Activated CD4-positive, alpha-beta T cell treated with anti-CD3 and anti-CD28 coated beads, Interleukin-2, amount 50 U/mL, for 24 hours (primary cell): ENCODE results near the gene CCDC170.
"Not testable (repeated sequence)": the region's sequence is repeated elsewhere in the genome, so short reads cannot be mapped to it uniquely, and the experiment has no call there.

Source experiments
- DNase-seq, 2 donors: peaks; one replicate each; pipeline ENCODE4 v3.0.0-alpha.2; 2020; ENCODE audit warnings: low read depth in 1 of 2, low spot score in 1 of 2

CCDC170 gene

GRCh38 chr6:151544453-151544852 lies 50.6 kb downstream of the CCDC170 start:
- DNase-seq, result no peak

GRCh38 chr6:151544884-151545283 lies 51.1 kb downstream of the CCDC170 start:
- not testable (repeated sequence) for DNase-seq

- no peak for DNase-seq
Observed at GRCh38 chr6:151546941-151547659, 53.3 kb downstream of the CCDC170 start.

- DNase-seq, result no peak
Observed at GRCh38 chr6:151548201-151548600, 54.4 kb downstream of the CCDC170 start.

- DNase-seq, result no peak
Observed at GRCh38 chr6:151549790-151550189, 56.0 kb downstream of the CCDC170 start.

GRCh38 chr6:151550618-151551017 lies 56.8 kb downstream of the CCDC170 start:
- no peak for DNase-seq

- DNase-seq, result no peak
Observed at GRCh38 chr6:151551223-151551857, 57.5 kb downstream of the CCDC170 start.

GRCh38 chr6:151553416-151554165 lies 59.8 kb downstream of the CCDC170 start:
- no peak for DNase-seq

GRCh38 chr6:151561238-151561637 lies 67.4 kb downstream of the CCDC170 start:
- DNase-seq, result no peak

- DNase-seq, result no peak
Observed at GRCh38 chr6:151564654-151565053, 70.8 kb downstream of the CCDC170 start.

- no peak for DNase-seq
Observed at GRCh38 chr6:151565940-151566339, 72.1 kb downstream of the CCDC170 start.

- no peak for DNase-seq
Observed at GRCh38 chr6:151566557-151566956, 72.7 kb downstream of the CCDC170 start.

- no peak for DNase-seq
Observed at GRCh38 chr6:151576633-151577032, 82.8 kb downstream of the CCDC170 start.

- no peak for DNase-seq
Observed at GRCh38 chr6:151577257-151577656, 83.4 kb downstream of the CCDC170 start.

- no peak for DNase-seq
Observed at GRCh38 chr6:151585741-151586140, 91.9 kb downstream of the CCDC170 start.

GRCh38 chr6:151589667-151590066 lies 95.8 kb downstream of the CCDC170 start:
- no peak for DNase-seq

- DNase-seq, result no peak
Observed at GRCh38 chr6:151590742-151591141, 96.9 kb downstream of the CCDC170 start.

- no peak for DNase-seq
Observed at GRCh38 chr6:151592449-151593159, 98.8 kb downstream of the CCDC170 start.

- DNase-seq, result no peak
Observed at GRCh38 chr6:151609146-151609902, 115.5 kb downstream of the CCDC170 start.

GRCh38 chr6:151610326-151610725 lies 116.5 kb downstream of the CCDC170 start:
- DNase-seq, result no peak

- no peak for DNase-seq
Observed at GRCh38 chr6:151614630-151615029, 120.8 kb downstream of the CCDC170 start.
